GM21367 (cell line): ENCODE data around the gene PLEKHM1.
A peak's percentile ranks its signal among the peaks of the same experiment; 100 is the strongest.

Experiments
- ATAC-seq: cut with Tn5 transposase; IDR thresholded peaks from one replicate; pipeline ENCODE4 v1.9.1; 2021; ENCODE audit not compliant: unreplicated experiment

PLEKHM1 gene

DNA sequence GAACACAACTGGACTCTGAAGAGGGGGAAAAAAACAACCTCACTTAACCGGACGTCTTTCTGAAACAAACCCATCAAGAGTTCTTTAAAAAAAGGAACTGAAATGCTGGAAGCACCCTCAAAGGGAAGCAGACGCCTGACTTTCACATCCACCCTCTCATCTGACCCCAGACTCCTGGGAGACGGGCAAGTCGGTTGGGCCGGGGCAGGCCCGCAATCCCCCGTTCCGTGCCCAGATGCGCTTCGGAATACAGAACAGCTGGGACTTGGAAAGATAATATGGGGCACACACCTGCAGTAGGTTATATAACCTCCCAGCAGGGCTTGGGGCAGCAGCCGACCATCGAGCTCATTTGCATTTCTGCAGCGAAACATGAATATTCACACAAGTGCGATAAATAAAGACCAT lies 61.6 kb downstream of the PLEKHM1 start:
- no peak for ATAC-seq

DNA sequence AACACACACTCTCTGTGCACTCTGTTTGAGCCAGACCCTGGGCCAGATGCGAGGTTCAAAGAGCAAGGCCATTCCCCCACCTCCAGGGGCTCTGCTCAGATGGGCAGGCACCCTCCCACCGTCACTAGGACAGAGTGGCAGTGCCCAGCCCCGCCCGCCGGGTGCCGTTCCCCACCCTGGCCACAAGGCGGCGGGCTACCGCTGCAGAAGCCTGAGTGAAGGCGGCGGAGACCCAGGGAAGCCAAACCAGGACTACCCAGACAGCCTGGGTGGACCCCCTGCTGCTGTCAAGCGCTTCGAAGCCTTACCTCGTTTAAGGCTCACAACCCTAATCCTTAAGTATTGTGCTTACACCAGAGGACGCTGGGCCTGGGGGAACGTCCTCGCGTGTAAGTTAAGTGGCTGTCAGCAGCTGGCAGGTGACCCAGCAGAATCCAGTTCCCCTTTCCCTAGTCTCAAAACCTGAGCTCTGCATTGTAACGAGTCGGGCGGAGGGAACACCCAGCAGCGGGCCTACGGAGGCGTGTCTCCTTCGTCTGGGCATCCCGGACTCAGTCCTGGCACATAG lies 62.4 kb downstream of the PLEKHM1 start:
- peak; percentile 36 for ATAC-seq

DNA sequence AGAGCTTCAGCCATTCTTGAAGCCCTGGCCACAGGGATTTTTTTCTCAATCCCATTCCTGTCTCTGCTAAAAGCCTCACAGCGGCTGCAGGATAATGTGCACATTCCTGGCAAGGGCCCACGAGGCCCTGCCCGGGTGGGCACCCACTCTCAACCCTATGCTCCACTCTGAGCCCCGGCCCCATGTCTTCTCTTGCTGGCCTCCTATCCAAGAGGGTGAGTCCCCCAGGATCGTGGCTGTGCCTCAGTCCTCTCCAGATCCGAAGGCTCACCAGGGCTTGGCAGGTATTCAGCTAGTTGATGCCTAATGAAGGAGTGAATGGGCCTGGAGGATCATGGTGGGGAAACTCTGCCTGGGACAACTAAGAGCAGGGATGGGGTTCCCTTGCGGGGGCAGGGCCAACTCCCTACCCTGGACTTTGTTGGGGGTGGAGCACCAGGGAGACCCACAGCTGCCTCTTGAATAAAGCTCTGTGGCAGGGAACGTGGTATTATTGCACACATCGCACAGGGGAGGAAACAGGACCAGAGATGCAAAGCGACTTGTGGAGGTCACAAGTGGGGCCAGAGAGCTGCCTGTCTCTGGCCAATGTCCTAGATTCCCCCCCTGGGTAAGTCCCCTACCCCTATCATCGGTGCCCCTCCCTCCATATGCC lies 63.2 kb downstream of the PLEKHM1 start:
- no peak for ATAC-seq

DNA sequence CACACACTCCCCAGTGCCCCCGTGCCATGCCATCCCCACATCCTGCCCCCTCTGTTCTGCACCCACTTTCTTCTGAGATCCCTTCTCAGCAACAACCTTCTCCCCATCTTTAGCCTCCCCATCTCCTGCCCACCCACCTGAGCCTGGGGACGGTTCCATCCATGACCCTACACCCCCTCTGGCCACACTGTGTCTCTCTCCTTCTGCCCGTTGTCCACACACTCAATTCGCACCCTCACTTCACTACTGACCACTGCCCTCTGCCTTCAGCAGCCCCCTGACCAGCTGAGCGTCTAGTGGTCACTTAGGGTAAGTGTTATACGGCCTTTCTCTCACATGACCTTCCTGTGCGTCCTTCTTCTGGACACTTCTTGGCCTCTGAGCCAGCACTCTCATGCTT lies 64.0 kb downstream of the PLEKHM1 start:
- no peak for ATAC-seq

DNA sequence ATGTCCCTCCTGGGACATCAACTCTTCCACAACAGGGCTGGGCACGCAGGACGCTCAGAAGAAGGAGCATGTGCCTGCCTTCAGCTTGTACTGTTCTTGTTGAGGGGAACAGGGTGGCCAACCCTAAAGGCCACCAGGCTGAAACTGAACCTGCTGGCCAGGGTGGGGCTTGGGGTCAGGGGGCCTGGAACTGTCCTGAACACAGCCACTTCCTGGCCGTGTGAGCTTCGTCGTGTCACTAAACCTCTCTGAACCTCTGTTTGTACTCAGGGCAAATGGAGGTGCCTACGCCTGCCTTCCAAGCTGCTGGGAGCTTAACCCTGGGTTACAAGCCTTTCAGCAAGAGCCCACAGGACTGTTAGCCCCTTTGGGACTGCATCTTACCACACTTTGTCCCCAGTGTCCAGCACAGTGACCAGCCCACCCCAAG lies 64.5 kb downstream of the PLEKHM1 start:
- no peak for ATAC-seq

DNA sequence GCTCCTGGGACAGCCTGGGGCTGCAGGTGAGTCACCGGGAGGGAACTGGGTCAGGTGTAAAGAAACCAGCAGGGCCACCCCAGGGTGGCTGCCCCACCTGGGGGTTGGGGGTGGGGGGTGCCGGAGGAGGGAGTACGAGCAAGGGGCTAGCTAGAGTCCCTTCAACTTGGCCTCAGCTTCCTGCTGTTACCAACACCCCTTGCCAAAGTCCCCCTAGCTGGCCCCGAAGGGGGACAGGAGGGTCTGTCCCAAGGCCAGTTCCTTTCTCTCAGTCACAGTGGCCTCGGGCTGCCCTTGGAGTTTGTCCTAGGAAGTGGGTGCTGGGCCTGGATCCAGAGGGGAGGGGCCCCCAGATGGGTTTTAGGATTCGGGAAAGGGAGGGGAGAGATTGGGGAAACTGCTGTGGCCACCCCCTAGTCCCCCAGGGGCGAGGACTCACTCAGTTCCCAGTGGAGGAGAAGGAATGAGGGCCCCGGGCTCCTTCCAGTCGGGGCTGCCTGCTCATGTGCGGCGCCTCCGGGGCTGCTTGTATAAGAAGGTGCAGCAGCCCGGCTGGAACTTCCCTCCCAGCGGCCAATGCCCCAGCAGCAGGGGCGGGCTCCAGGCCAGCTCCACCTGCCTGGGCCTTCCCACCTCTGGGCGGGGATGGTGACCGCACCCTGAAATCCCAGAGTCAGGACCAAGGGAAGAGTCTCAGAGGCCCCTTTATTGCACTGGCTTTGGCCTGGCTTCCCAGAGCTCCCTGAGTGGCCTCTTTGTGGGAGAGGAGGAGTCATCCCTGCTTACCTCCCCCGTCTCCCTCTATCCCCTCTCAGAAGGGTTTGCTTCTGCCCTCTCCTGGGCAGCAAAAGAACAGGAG lies 65.2 kb downstream of the PLEKHM1 start:
- ATAC-seq, result no peak

DNA sequence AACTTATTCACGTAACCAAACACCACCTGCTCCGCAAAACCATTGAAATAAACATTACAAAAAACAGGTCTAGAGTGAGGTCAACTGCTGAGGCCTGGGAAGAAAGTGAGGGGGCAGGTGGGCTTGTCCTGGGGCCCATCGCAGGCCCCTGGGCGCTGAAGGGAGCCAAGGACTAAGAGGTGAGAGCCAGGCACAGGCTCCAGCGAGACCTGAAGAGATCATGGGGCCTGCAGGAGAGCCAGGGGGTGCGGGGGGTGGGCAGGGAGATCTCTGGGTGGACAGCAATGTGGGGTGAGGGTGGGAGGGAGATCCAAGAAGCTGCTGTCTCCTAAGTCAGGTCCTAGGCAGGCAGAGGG lies 65.8 kb downstream of the PLEKHM1 start:
- ATAC-seq, result no peak

DNA sequence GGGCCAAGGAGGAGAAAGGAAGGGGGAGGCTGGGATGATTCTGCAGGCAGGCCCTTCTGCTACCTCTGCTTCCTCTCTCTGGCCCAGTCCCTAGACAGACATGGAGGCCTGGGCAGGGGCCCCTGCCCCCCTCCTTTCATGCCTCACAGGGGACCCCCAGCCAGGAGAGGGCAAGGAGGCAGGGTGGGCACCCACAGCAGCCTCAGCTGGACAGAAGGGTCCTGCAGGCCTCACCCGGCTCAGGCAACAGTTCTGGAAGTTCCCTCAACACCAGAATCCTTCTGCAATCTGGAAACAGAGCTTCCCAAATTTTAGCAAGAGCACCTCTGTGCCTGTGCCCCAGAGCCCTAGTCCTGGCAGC lies 66.6 kb downstream of the PLEKHM1 start:
- no peak for ATAC-seq

DNA sequence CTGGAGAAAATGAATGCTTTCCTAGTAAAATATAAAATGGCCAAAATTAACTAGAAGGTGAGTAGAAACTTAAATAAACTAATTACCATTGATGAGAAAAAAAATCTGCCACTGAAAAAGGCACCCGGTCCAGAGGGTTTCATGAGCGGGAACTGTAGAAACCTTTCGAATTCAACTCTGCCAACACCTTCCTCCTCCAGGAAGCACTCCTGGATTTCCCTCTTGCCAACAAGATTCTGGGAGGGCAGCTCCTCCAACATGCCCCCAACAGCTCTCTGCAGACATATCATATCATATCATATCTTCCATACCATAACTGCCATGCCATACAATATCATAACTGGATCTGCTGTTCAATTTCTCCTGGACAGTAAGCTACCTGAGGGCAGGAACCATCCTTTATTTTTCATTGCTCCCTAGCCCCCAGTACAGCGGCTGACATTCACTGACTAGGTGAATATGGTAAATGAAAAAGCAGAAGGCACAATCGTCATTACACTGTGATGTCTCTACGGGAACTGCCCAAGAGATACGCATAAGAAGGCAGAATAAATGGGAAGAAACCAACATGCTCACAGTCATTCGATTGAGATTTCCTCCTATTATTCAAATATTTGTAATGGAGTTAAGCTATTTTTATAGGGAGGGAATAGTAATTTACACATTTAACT lies 67.1 kb downstream of the PLEKHM1 start:
- ATAC-seq, result no peak

DNA sequence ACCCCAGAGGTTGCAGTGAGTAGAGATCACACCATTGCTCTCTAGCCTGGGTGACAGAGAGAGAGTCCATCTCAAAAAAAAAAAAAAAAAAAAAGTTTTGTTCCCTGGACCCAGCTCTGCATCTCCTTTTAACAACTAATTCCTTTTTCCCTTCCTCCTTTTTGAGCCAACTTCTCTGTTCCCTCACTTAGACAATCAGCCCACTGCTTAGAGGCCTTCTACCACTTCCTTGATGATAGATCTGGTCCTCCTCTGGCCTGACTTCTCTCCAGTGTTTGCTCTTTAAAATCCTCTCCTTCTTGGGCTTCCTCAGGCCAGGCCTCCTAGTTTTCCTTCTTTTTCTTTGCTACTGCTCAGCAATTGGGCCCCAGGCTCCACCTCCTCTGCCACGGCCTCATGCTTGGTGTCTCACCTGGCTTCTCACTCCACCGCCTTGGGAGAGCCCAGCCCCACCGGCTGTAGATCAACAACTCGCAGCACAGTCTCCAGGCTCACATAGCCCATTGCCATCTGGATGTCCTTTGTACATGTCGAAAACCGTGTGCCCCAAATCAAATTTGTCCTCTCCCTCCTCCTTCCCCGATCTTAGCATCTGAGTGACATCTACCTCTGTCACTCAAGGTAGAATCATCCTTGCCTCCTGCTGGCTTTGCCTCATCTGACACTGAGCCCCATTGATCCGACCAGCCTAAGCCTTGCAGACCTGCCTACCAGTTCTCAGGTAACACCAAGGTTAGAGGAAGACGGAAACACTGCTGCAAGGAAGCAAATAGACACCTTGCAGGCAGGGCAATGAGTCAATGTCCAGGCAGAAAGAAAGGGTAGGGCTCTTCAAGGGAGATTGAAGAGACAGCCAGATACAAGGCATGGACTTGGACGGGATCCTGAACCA lies 75.3 kb downstream of the PLEKHM1 start:
- no peak for ATAC-seq

DNA sequence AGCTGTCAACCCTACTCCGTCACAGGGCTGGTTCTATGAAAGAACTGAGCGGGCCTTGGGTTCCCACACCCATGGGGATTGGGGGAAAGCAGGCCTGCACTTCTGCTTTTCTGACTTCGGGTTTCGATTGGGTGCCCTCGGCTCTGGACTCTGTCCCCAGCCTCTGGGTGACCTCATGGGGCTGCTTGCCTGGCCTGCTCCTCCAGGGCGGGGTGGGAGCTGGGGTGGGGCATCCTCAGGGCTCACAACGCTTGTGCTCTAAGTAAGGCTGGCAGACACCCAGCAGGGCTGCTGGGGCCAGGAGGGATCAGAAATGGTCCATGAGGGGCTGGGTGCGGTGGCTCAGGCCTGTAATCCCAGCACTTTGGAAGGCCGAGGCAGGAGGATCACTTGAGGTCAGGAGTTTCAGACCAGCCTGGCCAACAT lies 77.0 kb downstream of the PLEKHM1 start:
- ATAC-seq, result no peak

DNA sequence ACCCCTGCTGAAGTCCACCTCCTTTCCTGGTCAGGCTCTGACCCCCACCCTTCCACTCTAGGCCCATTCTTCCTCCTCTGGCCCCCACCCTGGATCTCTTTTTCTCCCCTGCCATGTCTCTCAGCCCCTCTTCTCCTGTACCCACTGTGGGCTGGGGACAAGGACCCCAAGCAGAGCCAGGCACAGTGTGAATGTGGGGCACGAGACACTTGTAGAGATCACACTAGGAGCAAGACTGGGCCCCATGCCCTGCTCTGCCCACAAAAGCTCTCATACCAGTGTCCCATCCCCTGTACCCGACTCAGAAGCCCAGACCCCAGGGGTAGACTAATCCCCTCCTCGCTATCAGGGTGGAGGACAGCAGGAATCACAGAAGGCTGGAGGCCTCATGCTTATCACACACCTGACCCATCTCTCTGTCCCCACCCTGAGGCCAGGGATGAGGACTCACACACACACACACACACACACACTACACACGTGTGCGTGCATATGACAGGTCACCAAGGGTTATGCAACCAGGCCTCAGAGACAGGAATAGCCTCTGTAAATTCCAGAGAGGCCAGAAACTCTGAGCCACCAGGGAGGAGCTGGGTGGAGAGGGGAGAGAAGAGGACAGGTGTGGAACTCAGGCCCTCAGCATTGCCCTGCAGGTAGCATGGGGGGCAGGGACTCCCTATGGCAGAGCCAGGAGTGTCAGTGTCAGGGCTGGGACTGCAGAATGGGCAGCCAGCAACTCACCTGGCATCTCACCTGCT lies 79.0 kb downstream of the PLEKHM1 start:
- no peak for ATAC-seq

DNA sequence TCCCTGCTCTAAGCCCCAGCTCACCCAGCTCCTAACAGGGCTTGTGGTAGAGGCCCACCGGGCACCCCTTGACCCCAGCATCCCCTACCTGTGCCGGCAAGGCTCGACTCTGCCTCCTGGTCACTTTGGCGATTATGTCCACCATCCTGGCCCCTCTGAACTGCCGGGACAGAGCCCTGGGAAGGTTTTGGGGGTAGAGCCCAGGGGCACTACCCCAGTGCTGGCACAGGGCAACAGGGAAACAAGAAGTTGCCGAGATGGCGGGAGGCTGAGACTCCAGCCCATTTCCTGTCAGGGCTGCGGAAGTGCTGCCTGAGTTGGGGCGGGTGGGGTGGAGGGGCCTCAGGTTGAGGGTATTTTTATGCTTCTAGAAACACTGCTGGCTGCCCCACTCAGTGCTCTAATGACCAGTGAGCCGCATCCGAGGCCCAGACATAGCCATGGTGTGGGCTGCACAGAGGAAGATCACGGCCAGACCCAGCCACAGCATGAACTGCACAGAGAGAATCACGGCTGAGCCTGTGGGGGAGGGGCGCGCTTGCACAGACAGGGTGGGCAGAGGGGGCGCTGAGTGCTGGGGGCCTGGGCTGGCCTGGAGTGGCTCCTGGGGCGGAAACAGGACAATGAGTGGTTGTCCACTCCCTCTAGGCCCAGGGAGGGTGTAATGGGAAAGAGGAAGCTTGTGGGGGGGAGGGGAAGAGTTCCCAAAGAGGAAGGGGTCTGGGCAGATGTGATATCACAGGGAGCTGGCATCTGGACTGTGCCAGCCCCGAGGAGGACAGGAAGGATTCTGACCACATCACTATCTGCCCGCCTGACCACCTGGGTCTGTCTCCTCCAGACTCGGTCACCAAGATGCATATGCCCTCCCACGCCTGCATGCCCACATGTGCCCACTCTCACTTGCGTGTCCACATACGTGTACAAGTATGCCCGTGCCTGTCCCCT lies 80.1 kb downstream of the PLEKHM1 start:
- ATAC-seq, result no peak

DNA sequence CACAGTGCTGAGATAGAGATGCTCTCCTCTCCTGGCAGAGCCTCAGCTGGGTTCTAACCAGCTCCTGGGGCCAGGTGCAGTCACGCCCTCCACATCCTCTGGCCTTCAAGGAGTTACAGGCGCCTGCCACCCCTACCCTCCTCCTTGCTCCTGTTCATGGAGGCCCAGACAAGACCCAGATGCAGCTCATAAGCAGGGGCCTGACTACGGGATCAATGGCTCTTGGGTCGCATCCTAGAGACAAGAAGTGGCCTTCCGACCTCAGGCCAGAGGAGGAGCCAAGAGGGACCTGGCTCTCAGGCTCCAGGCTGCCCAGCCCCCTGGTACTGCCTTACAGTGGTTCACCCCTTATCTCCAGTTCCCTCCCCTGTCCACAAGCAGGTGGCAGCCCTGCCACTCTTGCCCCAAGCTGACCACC lies 80.9 kb downstream of the PLEKHM1 start:
- ATAC-seq, result no peak

DNA sequence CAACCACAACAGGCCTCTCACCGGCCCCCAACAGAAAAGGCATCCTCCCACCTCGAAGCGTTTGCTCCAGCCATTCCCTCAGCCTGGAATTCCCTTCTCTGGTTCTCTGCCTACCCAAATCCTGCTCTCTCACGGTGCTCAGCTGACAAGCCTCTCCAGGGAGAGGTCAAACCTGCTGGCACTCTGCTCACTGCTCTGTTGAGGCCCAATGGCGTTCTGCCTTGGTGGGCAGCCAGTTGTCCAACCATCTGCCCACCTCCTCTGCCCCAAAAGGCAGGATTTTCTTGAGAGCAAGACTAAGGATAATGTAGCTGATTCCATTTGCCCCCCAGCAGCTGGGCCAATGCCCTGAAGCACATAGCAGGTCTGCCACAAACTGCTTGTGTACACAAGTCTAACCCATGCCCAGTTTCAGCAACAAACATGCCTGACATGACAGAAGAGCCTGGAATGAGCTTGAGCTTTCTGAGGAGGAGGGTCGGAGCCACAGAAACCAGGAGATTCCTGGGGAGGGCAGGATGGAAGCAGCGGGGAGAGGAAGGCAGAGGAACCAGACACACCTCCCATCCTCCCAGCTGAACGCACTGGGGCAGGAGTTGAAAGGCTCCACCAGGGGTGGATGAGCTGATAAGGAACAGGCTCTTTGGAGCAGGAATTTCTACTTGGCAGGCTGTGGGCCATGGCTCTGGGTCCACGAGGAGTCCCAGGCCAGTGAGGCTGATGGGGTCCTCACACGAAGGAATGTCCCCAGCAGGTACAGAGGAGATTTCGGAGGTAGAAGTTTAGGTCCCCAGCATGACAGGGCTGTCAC lies 81.7 kb downstream of the PLEKHM1 start:
- ATAC-seq, result no peak

DNA sequence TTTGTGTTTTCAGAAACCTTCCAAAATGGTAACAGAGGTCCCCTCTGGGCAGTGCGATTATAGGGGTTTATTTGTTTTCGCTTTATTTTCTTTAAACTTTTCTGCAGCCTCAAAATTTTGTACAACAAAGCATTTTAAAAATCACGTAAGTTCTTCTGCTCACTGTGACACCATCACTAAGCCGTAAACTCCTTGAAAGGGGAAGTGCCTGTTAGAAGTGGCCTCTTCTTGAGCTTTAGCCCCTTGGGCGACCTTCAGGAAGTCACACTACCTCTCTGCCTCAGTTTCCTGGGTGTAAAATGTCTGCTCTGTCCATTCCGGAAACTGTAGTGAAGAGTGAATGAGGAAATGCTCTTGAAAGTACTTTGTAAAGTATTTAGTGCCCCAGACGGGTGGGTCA lies 84.4 kb downstream of the PLEKHM1 start:
- no peak for ATAC-seq

DNA sequence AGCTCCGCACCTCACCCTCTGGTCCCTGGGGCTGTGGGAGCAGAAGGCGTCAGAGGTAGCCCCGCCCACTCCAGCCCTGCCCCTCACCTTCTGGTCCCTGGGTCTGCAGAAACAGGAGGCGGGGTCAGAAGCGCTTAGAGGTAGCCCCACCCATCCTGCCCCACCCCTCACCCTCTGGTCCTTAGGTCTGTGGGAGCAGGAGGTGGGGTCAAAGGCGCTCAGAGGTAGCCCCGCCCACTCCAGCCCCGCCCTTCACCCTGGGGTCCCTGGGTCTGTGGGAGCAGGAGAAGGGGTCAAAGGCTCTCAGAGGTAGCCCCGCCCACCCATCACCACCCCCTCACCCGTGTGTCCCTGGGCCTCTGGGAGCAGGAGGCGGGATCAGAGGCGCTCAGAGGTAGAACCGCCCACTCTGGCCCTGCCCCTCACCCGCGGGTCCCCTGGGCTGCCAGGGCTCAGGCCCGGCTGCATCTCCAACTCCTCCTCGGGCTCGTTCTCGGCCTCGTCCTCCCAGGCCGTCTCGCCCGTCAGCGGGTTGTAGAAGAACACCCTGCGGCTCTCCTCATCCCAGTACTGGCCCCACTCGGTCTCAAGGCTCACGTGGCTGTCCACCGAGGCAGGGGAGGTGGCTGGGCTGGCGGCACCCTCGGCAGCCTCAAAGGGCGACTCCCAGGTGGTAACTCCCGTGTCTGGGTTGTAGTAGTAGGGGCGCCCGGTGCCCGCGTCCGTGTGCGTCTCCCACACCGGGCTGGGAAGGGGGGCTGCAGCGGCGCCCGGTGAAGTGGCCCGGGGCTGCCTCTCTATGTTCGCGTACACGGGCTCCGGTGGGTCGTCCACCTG lies 85.1 kb downstream of the PLEKHM1 start:
- no peak for ATAC-seq
